ENCODE results near the gene CLDN10. TPM values are rescaled to one million over a fixed set of nuclear protein-coding genes. Genes with fewer than 3 reads are reported as not detected.
"Not testable (repeated sequence)": the region's sequence is repeated elsewhere in the genome, so short reads cannot be mapped to it uniquely, and the experiment has no call there.

The CLDN10 gene
- total and polyA plus RNA-seq, 2 donors: 0.69 to 0.73 TPM

DNA sequence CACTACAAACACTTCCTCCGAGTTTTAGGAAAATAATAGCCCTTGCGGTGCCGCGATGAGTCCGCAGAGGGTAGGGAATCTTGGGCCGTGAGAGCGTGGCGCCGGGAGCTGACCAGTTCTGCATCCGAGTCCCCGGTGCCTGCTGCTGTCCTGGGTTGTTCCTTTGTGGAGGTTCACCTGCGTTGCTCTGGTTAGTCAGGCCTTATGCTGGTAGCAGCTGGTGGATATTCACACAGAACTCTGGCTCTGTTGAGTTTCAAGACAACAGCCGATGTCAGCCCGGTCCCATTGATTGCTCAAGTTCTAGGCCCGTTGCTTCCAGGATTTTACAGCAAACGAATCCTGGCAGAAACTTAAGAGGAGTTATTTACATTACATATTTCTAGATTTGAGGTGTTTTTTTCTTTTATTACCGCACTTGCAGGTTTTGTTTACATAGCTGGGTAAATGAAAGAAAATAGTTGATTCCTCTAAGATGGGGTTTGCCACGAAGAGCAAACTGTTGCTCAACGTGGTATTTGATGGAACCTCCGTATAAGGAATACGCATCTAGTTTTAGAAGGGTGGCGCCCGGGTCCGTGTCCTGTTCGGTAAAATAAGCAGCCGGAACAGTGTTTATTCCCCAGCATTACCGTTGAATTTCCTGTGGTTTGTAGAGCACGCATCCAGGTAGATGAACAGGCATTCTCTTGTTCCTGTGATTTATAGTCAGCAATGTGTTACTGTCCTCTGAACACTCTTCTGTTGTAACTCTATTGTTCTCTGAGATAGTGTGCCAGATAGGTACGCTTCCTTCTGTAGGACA is 1.3 kb downstream of the CLDN10 start:
- Histone ChIP-seq H3K27ac (ENCODE audit: low read depth) (no peak overlapping the region), H3K4me1 (ENCODE audit: insufficient read depth) (no peaks in the 10 kb centered on the region), H3K36me3 (ENCODE audit: insufficient read depth) (no peaks in the 10 kb centered on the region), H3K4me3 (ENCODE audit: low read depth, low read length) (no peak overlapping the region)
- DNase-seq (ENCODE audit: extremely low spot score): no peak
- WGBS: 37% methylated on average over 29 of the region's 29 CpGs

GRCh38 chr13:95557013-95557412 is 4.5 kb downstream of the CLDN10 start:
- Histone ChIP-seq H3K27ac (ENCODE audit: low read depth) (no peak overlapping the region), H3K36me3 (ENCODE audit: insufficient read depth) (no peaks in the 10 kb centered on the region), H3K4me1 (ENCODE audit: insufficient read depth) (no peaks in the 10 kb centered on the region), H3K4me3 (ENCODE audit: low read depth, low read length) (no peak overlapping the region)
- no peak for DNase-seq (ENCODE audit: extremely low spot score)

DNA sequence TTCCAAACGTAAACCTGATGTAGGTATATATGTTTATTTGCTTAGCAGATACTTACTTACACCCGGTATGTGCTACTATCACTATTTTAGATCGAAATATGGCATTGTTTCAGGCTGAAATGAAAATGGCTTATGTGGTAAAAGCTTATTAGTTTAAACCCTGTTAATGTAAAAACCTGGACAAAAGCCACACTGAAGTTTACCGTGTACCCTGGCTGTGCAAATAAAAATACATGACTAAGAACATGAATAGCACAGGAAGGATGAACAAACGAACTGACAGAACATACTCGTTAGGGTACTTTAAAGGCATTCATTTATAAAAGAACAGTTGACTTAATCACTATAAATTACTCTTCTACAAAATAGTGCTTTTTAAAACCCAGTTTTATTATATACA is 6.6 kb downstream of the CLDN10 start:
- no peak for DNase-seq (ENCODE audit: extremely low spot score)
- WGBS: 76% methylated on average over 6 of the region's 6 CpGs
- Histone ChIP-seq H3K36me3 (ENCODE audit: insufficient read depth) (no peaks in the 10 kb centered on the region), H3K4me3 (ENCODE audit: low read depth, low read length) (no peak overlapping the region), H3K27ac (ENCODE audit: low read depth) (no peak overlapping the region), H3K4me1 (ENCODE audit: insufficient read depth) (no peaks in the 10 kb centered on the region)

DNA sequence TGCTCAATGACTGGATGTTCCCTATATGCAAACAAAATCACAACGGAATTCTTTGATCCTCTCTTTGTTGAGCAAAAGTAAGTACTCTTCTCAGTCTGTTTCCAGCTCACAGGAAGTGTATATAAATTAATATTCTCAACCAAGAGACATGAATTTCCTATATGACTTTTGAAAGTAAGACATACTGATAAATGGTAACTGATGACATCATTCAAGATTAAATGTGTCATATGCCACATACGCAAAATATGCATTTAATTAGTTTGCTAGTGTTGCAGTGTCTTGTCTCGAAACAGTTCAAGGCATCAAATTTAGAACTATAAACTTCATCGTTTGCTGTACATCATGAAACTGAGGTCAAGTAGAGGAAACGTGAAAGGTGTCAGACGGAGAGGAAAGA is 7.9 kb downstream of the CLDN10 start:
- no peaks in the 10 kb centered on the region for H3K4me1 ChIP-seq (ENCODE audit: insufficient read depth)
- H3K27ac ChIP-seq (ENCODE audit: low read depth): no peak overlapping the region
- H3K36me3 ChIP-seq (ENCODE audit: insufficient read depth): no peaks in the 10 kb centered on the region
- H3K4me3 ChIP-seq (ENCODE audit: low read depth, low read length): no peak overlapping the region
- DNase-seq (ENCODE audit: extremely low spot score): no peak
- 73% methylated on average over 6 of the region's 6 CpGs for WGBS

DNA sequence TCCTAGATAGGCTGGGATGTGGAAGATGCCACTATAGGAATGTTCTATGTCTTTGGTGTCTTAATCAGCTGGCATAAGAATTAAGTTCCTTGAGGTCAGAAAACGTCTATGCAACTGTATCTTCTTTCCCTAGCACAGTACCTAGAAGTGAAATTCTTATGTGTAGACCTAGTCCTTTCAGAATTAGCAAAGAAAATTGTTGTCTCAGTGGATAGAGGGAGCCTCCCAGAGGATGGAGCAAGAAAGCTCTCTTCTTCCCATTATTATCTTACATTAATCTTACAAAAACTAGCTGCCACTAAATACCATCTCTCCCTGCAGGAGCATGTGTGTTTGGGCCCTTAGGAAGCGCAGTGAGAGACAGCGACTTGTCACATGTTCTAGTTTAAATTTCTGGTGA is 11.6 kb downstream of the CLDN10 start:
- no peak for DNase-seq (ENCODE audit: extremely low spot score)
- 69% methylated on average over 3 of the region's 3 CpGs for WGBS
- H3K4me1 ChIP-seq (ENCODE audit: insufficient read depth): no peaks in the 10 kb centered on the region
- H3K4me3 ChIP-seq (ENCODE audit: low read depth, low read length): no peak overlapping the region
- H3K27ac ChIP-seq (ENCODE audit: low read depth): no peak overlapping the region
- no peaks in the 10 kb centered on the region for H3K36me3 ChIP-seq (ENCODE audit: insufficient read depth)

- H3K4me1 ChIP-seq (ENCODE audit: insufficient read depth): no peaks in the 10 kb centered on the region
- no peak overlapping the region for H3K4me3 ChIP-seq (ENCODE audit: low read depth, low read length)
- no peak overlapping the region for H3K27ac ChIP-seq (ENCODE audit: low read depth)
- no peaks in the 10 kb centered on the region for H3K36me3 ChIP-seq (ENCODE audit: insufficient read depth)
- WGBS: 58% methylated on average over 5 of the region's 5 CpGs
- DNase-seq (ENCODE audit: extremely low spot score): no peak
Observed at GRCh38 chr13:95564733-95565291, 12.3 kb downstream of the CLDN10 start.

- WGBS: 95% methylated on average over 1 of the region's 1 CpG
- not testable (repeated sequence) for H3K27ac ChIP-seq (ENCODE audit: low read depth); DNase-seq (ENCODE audit: extremely low spot score); H3K4me1 ChIP-seq (ENCODE audit: insufficient read depth); H3K4me3 ChIP-seq (ENCODE audit: low read depth, low read length); H3K36me3 ChIP-seq (ENCODE audit: insufficient read depth)
Observed at GRCh38 chr13:95565758-95566157, 13.2 kb downstream of the CLDN10 start.

GRCh38 chr13:95568131-95568530 is 15.6 kb downstream of the CLDN10 start:
- Histone ChIP-seq H3K27ac (ENCODE audit: low read depth) (no peak overlapping the region), H3K4me3 (ENCODE audit: low read depth, low read length) (no peak overlapping the region), H3K36me3 (ENCODE audit: insufficient read depth) (no peaks in the 10 kb centered on the region), H3K4me1 (ENCODE audit: insufficient read depth) (no peaks in the 10 kb centered on the region)
- DNase-seq (ENCODE audit: extremely low spot score): no peak
- 93% methylated on average over 2 of the region's 2 CpGs for WGBS

DNA sequence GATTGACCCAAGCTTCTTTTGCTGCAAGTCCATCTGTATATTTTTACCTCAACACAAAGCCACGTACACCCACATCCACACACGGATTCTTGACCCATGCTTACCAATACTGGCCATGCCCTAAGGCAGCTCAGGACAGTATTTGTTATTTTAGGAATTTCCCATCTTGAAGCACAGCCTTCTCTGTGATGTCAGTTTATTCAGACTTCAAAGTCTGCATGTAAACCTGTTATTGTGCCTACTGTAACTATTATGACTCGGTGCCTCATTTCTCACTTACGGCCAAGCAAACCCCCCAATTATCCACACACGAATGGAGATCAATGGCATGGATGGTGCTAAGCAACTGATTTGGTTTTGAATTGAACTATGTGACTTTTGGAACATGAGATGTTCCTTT is 17.5 kb downstream of the CLDN10 start:
- WGBS: 84% methylated on average over 5 of the region's 5 CpGs
- H3K4me1 ChIP-seq (ENCODE audit: insufficient read depth): no peaks in the 10 kb centered on the region
- no peaks in the 10 kb centered on the region for H3K36me3 ChIP-seq (ENCODE audit: insufficient read depth)
- no peak overlapping the region for H3K4me3 ChIP-seq (ENCODE audit: low read depth, low read length)
- no peak for DNase-seq (ENCODE audit: extremely low spot score)
- no peak overlapping the region for H3K27ac ChIP-seq (ENCODE audit: low read depth)

- no peak for DNase-seq (ENCODE audit: extremely low spot score)
- H3K27ac ChIP-seq (ENCODE audit: low read depth): no peak overlapping the region
- no peaks in the 10 kb centered on the region for H3K4me1 ChIP-seq (ENCODE audit: insufficient read depth)
- no peak overlapping the region for H3K4me3 ChIP-seq (ENCODE audit: low read depth, low read length)
- WGBS: 66% methylated on average over 6 of the region's 6 CpGs
- no peaks in the 10 kb centered on the region for H3K36me3 ChIP-seq (ENCODE audit: insufficient read depth)
Observed at GRCh38 chr13:95571941-95572340, 19.4 kb downstream of the CLDN10 start.

DNA sequence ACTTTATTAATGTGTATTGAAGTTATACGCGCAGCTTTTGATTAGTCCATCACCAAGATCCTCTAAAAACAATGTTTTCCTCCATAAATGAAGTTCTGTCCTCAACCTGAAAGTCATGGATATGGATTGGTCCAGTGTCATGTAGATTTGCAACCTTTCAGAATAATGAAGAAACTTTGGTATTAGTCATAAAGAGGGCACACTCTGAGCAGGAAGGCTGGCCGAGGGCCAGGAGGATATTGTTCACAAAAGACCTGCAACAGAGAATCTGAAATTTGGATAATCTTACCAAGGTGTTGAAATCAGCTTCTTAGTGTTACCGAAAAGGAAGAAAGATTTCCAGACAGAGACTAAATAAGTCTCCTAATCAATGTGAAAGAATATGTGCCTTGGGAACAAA is 20.7 kb downstream of the CLDN10 start:
- H3K36me3 ChIP-seq (ENCODE audit: insufficient read depth): no peaks in the 10 kb centered on the region
- DNase-seq (ENCODE audit: extremely low spot score): no peak
- H3K4me1 ChIP-seq (ENCODE audit: insufficient read depth): no peaks in the 10 kb centered on the region
- 91% methylated on average over 4 of the region's 4 CpGs for WGBS
- H3K27ac ChIP-seq (ENCODE audit: low read depth): no peak overlapping the region
- no peak overlapping the region for H3K4me3 ChIP-seq (ENCODE audit: low read depth, low read length)

GRCh38 chr13:95579303-95579702 is 26.8 kb downstream of the CLDN10 start:
- Histone ChIP-seq H3K36me3 (ENCODE audit: insufficient read depth) (no peaks in the 10 kb centered on the region), H3K4me1 (ENCODE audit: insufficient read depth) (no peaks in the 10 kb centered on the region), H3K4me3 (ENCODE audit: low read depth, low read length) (no peak overlapping the region), H3K27ac (ENCODE audit: low read depth) (no peak overlapping the region)
- no peak for DNase-seq (ENCODE audit: extremely low spot score)
- WGBS: 91% methylated on average over 3 of the region's 3 CpGs

DNA sequence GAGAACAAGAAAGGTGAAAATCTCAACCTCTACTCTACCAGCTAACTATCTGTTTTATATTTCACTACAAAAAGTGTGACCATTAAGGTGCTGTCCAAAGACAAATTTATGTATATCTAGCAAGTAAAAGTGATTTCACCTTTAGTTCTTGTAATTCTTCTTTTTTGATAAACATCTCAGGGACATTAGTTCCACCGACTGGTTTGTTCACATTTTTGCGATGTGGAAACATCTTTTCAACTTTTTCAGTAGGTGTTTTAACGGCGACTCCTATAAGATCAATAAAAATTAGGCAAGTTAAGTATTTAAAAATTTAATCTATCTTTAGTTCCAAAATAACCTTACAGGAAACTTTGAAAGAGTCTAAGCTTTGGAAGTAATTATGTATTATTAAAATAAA is 33.3 kb downstream of the CLDN10 start:
- no peak for DNase-seq (ENCODE audit: extremely low spot score)
- peaks cover 2% of the 10 kb centered on the region for H3K36me3 ChIP-seq (ENCODE audit: insufficient read depth)
- 93% methylated on average over 4 of the region's 4 CpGs for WGBS
- H3K4me1 ChIP-seq (ENCODE audit: insufficient read depth): no peaks in the 10 kb centered on the region
- no peak overlapping the region for H3K4me3 ChIP-seq (ENCODE audit: low read depth, low read length)
- no peak overlapping the region for H3K27ac ChIP-seq (ENCODE audit: low read depth)

GRCh38 chr13:95588134-95588533 is 35.6 kb downstream of the CLDN10 start:
- Histone ChIP-seq H3K27ac (ENCODE audit: low read depth) (no peak overlapping the region), H3K36me3 (ENCODE audit: insufficient read depth) (peaks cover 2% of the 10 kb centered on the region), H3K4me1 (ENCODE audit: insufficient read depth) (no peaks in the 10 kb centered on the region), H3K4me3 (ENCODE audit: low read depth, low read length) (no peak overlapping the region)
- no peak for DNase-seq (ENCODE audit: extremely low spot score)
- 90% methylated on average over 3 of the region's 3 CpGs for WGBS

All from urinary bladder (tissue), 4 donors.